ENCODE data around the gene TMEM259. TPM values are rescaled to one million over a fixed set of nuclear protein-coding genes. Genes with fewer than 3 reads are reported as not detected.

TMEM259 gene
- total and polyA plus RNA-seq, 8 donors: 74.2 to 154 (median 101) TPM

- TF ChIP-seq CTCF (IDR thresholded peaks at IDR 0.05): no peak
- Histone ChIP-seq H3K27ac (peak overlapping the region; percentile 53 to 65), H3K36me3 (peaks cover 0 to 3% of the 10 kb centered on the region in 2 donors), H3K4me1 (peaks cover 6 to 65% of the 10 kb centered on the region in 2 donors), H3K4me3 (peak overlapping the region in 1 of 2 donors; percentile 85), H3K27me3 (peaks cover 5 to 32% of the 10 kb centered on the region in 2 donors), H3K9me3 (no peaks in the 10 kb centered on the region)
- ATAC-seq (peak; percentile 77), DNase-seq (peak in 2 of 4 donors; percentile 72 to 81)
- intact Hi-C loops (cut with DNase I): no loop called here
Measured at GRCh38 chr19:1065606-1066109, 44.7 kb upstream of the TMEM259 start.

- peak; percentile 87 to 95 for TF ChIP-seq CTCF (IDR thresholded peaks at IDR 0.05)
- Histone ChIP-seq H3K4me3 (peak overlapping the region in 1 of 2 donors; percentile 23), H3K9me3 (no peaks in the 10 kb centered on the region), H3K27ac (peak overlapping the region; percentile 53 to 65), H3K4me1 (peaks cover 6 to 58% of the 10 kb centered on the region in 2 donors), H3K36me3 (no peaks in the 10 kb centered on the region), H3K27me3 (peaks cover 4 to 24% of the 10 kb centered on the region in 2 donors)
- intact Hi-C loops (cut with DNase I): no loop called here
- peak; percentile 81 for ATAC-seq
- DNase-seq: peak in 3 of 4 donors; percentile 64 to 96 (median 77)
Measured at GRCh38 chr19:1064661-1065605, 44.0 kb upstream of the TMEM259 start.

GRCh38 chr19:1063909-1064660 lies 43.2 kb upstream of the TMEM259 start:
- no peak for TF ChIP-seq CTCF (IDR thresholded peaks at IDR 0.05)
- peaks cover 0 to 2% of the 10 kb centered on the region in 2 donors for H3K9me3 ChIP-seq
- peaks cover 4 to 16% of the 10 kb centered on the region in 2 donors for H3K27me3 ChIP-seq
- H3K27ac ChIP-seq: no peak overlapping the region
- intact Hi-C loops (cut with DNase I): no loop called here
- DNase-seq (no peak), ATAC-seq (peak; percentile 48)
- H3K4me3 ChIP-seq: peak overlapping the region in 1 of 2 donors; percentile 23
- peaks cover 6 to 50% of the 10 kb centered on the region in 2 donors for H3K4me1 ChIP-seq
- H3K36me3 ChIP-seq: peaks cover 0 to 6% of the 10 kb centered on the region in 2 donors

- Histone ChIP-seq H3K4me3 (no peak overlapping the region), H3K36me3 (peaks cover 0 to 13% of the 10 kb centered on the region in 2 donors), H3K27ac (no peak overlapping the region), H3K9me3 (peaks cover 0 to 10% of the 10 kb centered on the region in 2 donors), H3K4me1 (peaks cover 6 to 41% of the 10 kb centered on the region in 2 donors), H3K27me3 (peaks cover 4 to 11% of the 10 kb centered on the region in 2 donors)
- intact Hi-C loops (cut with DNase I): no loop called here
- DNase-seq (peak in 1 of 4 donors; percentile 85), ATAC-seq (no peak)
- TF ChIP-seq CTCF (IDR thresholded peaks at IDR 0.05): no peak
Measured at GRCh38 chr19:1063030-1063908, 42.3 kb upstream of the TMEM259 start.
